DOHH2 (cell line): ENCODE data around the gene CALHM3.

ENCODE experiments used
- H3F3A ChIP-seq: fragments of 200-600 bp; sonication (generic), shearing (Covaris generic); 2 replicates; pipeline ENCODE4 v1.6.0; 2016; ENCODE audit warnings: antibody characterized with exemption, mild to moderate bottlenecking; ENCODE audit not compliant: control insufficient read depth, insufficient read depth
- H3K27ac ChIP-seq: fragments of 200-600 bp; sonication (generic); 2 replicates; pipeline ENCODE4 v1.5.1; 2014; ENCODE audit warnings: low read depth, mild to moderate bottlenecking, low read length, moderate library complexity
- H3K27me3 ChIP-seq: fragments of 200-600 bp; sonication (generic); 2 replicates; pipeline ENCODE4 v1.6.1; 2014; ENCODE audit warnings: mild to moderate bottlenecking, low read length, mixed read lengths; ENCODE audit not compliant: control insufficient read depth
- H3K36me3 ChIP-seq: fragments of 200-600 bp; sonication (generic); 2 replicates; pipeline ENCODE4 v1.6.1; 2014; ENCODE audit warnings: mild to moderate bottlenecking, low read length, moderate library complexity, mixed read lengths; ENCODE audit not compliant: control insufficient read depth
- H3K4me1 ChIP-seq: fragments of 200-600 bp; sonication (generic); 2 replicates; pipeline ENCODE4 v1.6.1; 2014; ENCODE audit warnings: mild to moderate bottlenecking, low read length, mixed read lengths; ENCODE audit not compliant: control insufficient read depth
- H3K4me2 ChIP-seq: fragments of 200-600 bp; sonication (generic); 2 replicates; pipeline ENCODE4 v1.6.0; 2014; ENCODE audit warnings: mild to moderate bottlenecking, low read length, moderate library complexity
- H3K4me3 ChIP-seq: fragments of 200-600 bp; sonication (generic); 2 replicates; pipeline ENCODE4 v1.5.1; 2014; ENCODE audit warnings: mild to moderate bottlenecking, low read length, mixed read lengths
- H3K79me2 ChIP-seq: fragments of 200-600 bp; sonication (generic); 2 replicates; pipeline ENCODE4 v1.6.1; 2014; ENCODE audit warnings: mild to moderate bottlenecking, low read length, mixed read lengths; ENCODE audit not compliant: control insufficient read depth
- H3K9me2 ChIP-seq: fragments of 200-600 bp; sonication (generic); replicated peaks from 2 replicates; pipeline ENCODE4 v1.6.1; 2014; ENCODE audit warnings: mild to moderate bottlenecking, low read length, mixed read lengths; ENCODE audit not compliant: control insufficient read depth
- H3K9me3 ChIP-seq: fragments of 200-600 bp; sonication (generic); 2 replicates; pipeline ENCODE4 v1.6.1; 2014; ENCODE audit warnings: antibody characterized with exemption, low read length, mixed read lengths; ENCODE audit not compliant: control insufficient read depth, insufficient read depth
- H4K20me1 ChIP-seq: fragments of 200-600 bp; sonication (generic); 2 replicates; pipeline ENCODE4 v1.6.0; 2014; ENCODE audit warnings: low read depth, mild to moderate bottlenecking, antibody characterized with exemption, low read length, moderate library complexity; ENCODE audit not compliant: control insufficient read depth, insufficient read depth
- CTCF ChIP-seq: fragments of 200-600 bp; sonication (generic); IDR thresholded peaks from one replicate; pipeline ENCODE4 v1.5.1; 2014; ENCODE audit warnings: antibody characterized with exemption, mild to moderate bottlenecking, low read depth, low read length; ENCODE audit not compliant: poor library complexity, severe bottlenecking
- EZH2phosphoT487 ChIP-seq: fragments of 200-600 bp; sonication (generic); IDR thresholded peaks from 2 replicates; pipeline ENCODE4 v1.6.1; 2017; ENCODE audit warnings: borderline replicate concordance, mild to moderate bottlenecking, antibody characterized with exemption, low read length, moderate library complexity, mixed read lengths

The CALHM3 gene

GRCh38 chr10:103457176-103457712, 21.8 kb downstream of the CALHM3 start:
- no peak for TF ChIP-seq CTCF
- TF ChIP-seq EZH2phosphoT487 = no peak
- no peaks in the 10 kb centered on the region for H3K27me3 ChIP-seq
- no peaks in the 10 kb centered on the region for H3K36me3 ChIP-seq
- peaks cover 27% of the 10 kb centered on the region for H3K4me1 ChIP-seq
- no peak overlapping the region for H3K4me3 ChIP-seq
- no peaks in the 10 kb centered on the region for H3K79me2 ChIP-seq
- H3K9me2 ChIP-seq = no peaks in the 10 kb centered on the region
- no peak overlapping the region for H3K4me2 ChIP-seq
- H3F3A ChIP-seq = peaks cover 8% of the 10 kb centered on the region
- no peaks in the 10 kb centered on the region for H3K9me3 ChIP-seq
- no peaks in the 10 kb centered on the region for H4K20me1 ChIP-seq
- H3K27ac ChIP-seq = no peak overlapping the region

- peaks cover under 1% of the 10 kb centered on the region; the same call in 1 of the 2 replicates for H3K36me3 ChIP-seq
- H3K27me3 ChIP-seq = no peaks in the 10 kb centered on the region
- peaks cover 34% of the 10 kb centered on the region for H3K4me1 ChIP-seq
- H3K9me3 ChIP-seq = no peaks in the 10 kb centered on the region
- H3K4me3 ChIP-seq = no peak overlapping the region
- peaks cover 6% of the 10 kb centered on the region; the same call in 1 of the 2 replicates for H3F3A ChIP-seq
- no peak overlapping the region for H3K27ac ChIP-seq
- no peak overlapping the region for H3K4me2 ChIP-seq
- no peaks in the 10 kb centered on the region for H3K79me2 ChIP-seq
- H4K20me1 ChIP-seq = no peaks in the 10 kb centered on the region
- no peaks in the 10 kb centered on the region for H3K9me2 ChIP-seq
- TF ChIP-seq CTCF = no peak
- no peak for TF ChIP-seq EZH2phosphoT487
These were observed 22.9 kb downstream of the CALHM3 start for GRCh38 chr10:103456074-103456660.

- no peaks in the 10 kb centered on the region for H3K27me3 ChIP-seq
- peaks cover 6% of the 10 kb centered on the region; the same call in 1 of the 2 replicates for H3F3A ChIP-seq
- no peak overlapping the region for H3K4me3 ChIP-seq
- no peaks in the 10 kb centered on the region for H4K20me1 ChIP-seq
- no peak for TF ChIP-seq EZH2phosphoT487
- TF ChIP-seq CTCF = no peak
- no peaks in the 10 kb centered on the region for H3K9me3 ChIP-seq
- H3K4me2 ChIP-seq = no peak overlapping the region
- peaks cover 30% of the 10 kb centered on the region for H3K4me1 ChIP-seq
- H3K79me2 ChIP-seq = no peaks in the 10 kb centered on the region
- H3K36me3 ChIP-seq = peaks cover 6% of the 10 kb centered on the region; the same call in 1 of the 2 replicates
- no peaks in the 10 kb centered on the region for H3K9me2 ChIP-seq
- no peak overlapping the region for H3K27ac ChIP-seq
These were observed 23.8 kb downstream of the CALHM3 start for GRCh38 chr10:103455235-103455634.
